Large intestine (tissue), 3 donors: Measurements from ENCODE around the gene SUSD2. TPM values are rescaled to one million over a fixed set of nuclear protein-coding genes. Genes with fewer than 3 reads are reported as not detected.
A peak's percentile ranks its signal among the peaks of the same experiment; 100 is the strongest.
"Not testable (repeated sequence)": the region's sequence is repeated elsewhere in the genome, so short reads cannot be mapped to it uniquely, and the experiment has no call there.

Source experiments
- DNase-seq, 2 donors: peaks; one replicate each; pipeline versions ENCODE4 v3.0.0 to v3.0.0-alpha.2; 2013
- H3K27ac ChIP-seq: one replicate; pipeline ENCODE4 v1.5.1; 2013; ENCODE audit warnings: low read length
- H3K27me3 ChIP-seq: 2 replicates; pipeline ENCODE4 v1.6.1; 2013; ENCODE audit warnings: low read length; ENCODE audit not compliant: control insufficient read depth, insufficient read depth
- H3K36me3 ChIP-seq: 2 replicates; pipeline ENCODE4 v1.6.1; 2013; ENCODE audit warnings: low read length; ENCODE audit not compliant: control insufficient read depth, insufficient read depth
- H3K4me1 ChIP-seq: one replicate; pipeline ENCODE4 v1.6.1; 2013; ENCODE audit warnings: low read length; ENCODE audit not compliant: control insufficient read depth, insufficient read depth
- H3K4me3 ChIP-seq: one replicate; pipeline ENCODE4 v1.5.1; 2013; ENCODE audit warnings: low read length
- H3K9me3 ChIP-seq: one replicate; pipeline ENCODE4 v1.6.1; 2013; ENCODE audit warnings: mild to moderate bottlenecking, low read depth, low read length, moderate library complexity; ENCODE audit not compliant: control insufficient read depth
- WGBS: methylation state at CpG from one replicate; pipeline ENCODE4 v1.1.5; 2013; ENCODE audit warnings: low lambda C conversion rate; ENCODE audit not compliant: insufficient coverage; 5-methylcytosine and 5-hydroxymethylcytosine counted together
- polyA plus RNA-seq: library from polyadenylated mRNA; unstranded; fragments of 120-200 nt; gene quantifications from one replicate; pipeline ENCODE4 v1.2.1, GENCODE V29; 2013

Gene SUSD2
- polyA plus RNA-seq, 1 donor: 36.9 TPM

- no peaks in the 10 kb centered on the region for H3K27me3 ChIP-seq
- H3K27ac ChIP-seq: no peak overlapping the region
- no peak for DNase-seq
- H3K4me1 ChIP-seq: no peaks in the 10 kb centered on the region
- H3K4me3 ChIP-seq: no peak overlapping the region
- 76% methylated on average over 2 of the region's 26 CpGs for whole genome bisulfite sequencing
- no peaks in the 10 kb centered on the region for H3K36me3 ChIP-seq
- H3K9me3 ChIP-seq: peaks cover 4% of the 10 kb centered on the region
Observed at GRCh38 chr22:24201681-24202614, 20.7 kb downstream of the SUSD2 start.

- H3K4me1 ChIP-seq, H3K9me3 ChIP-seq, DNase-seq, H3K36me3 ChIP-seq, H3K4me3 ChIP-seq, H3K27me3 ChIP-seq, H3K27ac ChIP-seq: not testable (repeated sequence)
- no CpG with 5 or more reads among the region's 5 CpGs for WGBS
Observed at GRCh38 chr22:24203856-24204255, 22.6 kb downstream of the SUSD2 start.

- WGBS: 92% methylated on average over 2 of the region's 8 CpGs
- no peaks in the 10 kb centered on the region for H3K4me1 ChIP-seq
- no peak for DNase-seq
- no peak overlapping the region for H3K4me3 ChIP-seq
- no peaks in the 10 kb centered on the region for H3K27me3 ChIP-seq
- no peak overlapping the region for H3K27ac ChIP-seq
- H3K9me3 ChIP-seq: peaks cover 4% of the 10 kb centered on the region
- H3K36me3 ChIP-seq: no peaks in the 10 kb centered on the region
Observed at GRCh38 chr22:24205438-24206195, 24.3 kb downstream of the SUSD2 start.

GRCh38 chr22:24206460-24207263, 25.4 kb downstream of the SUSD2 start:
- not testable (repeated sequence) for H3K4me3 ChIP-seq, H3K9me3 ChIP-seq, H3K4me1 ChIP-seq, DNase-seq, H3K27me3 ChIP-seq, H3K36me3 ChIP-seq, H3K27ac ChIP-seq
- WGBS: no CpG with 5 or more reads among the region's 15 CpGs

- Histone ChIP-seq H3K27me3 (no peaks in the 10 kb centered on the region), H3K36me3 (no peaks in the 10 kb centered on the region), H3K27ac (no peak overlapping the region), H3K9me3 (peaks cover 4% of the 10 kb centered on the region), H3K4me1 (no peaks in the 10 kb centered on the region), H3K4me3 (no peak overlapping the region)
- no peak for DNase-seq
- 80% methylated on average over 1 of the region's 8 CpGs for WGBS
Observed at GRCh38 chr22:24207264-24208011, 26.2 kb downstream of the SUSD2 start.

- no peaks in the 10 kb centered on the region for H3K36me3 ChIP-seq
- H3K4me1 ChIP-seq: no peaks in the 10 kb centered on the region
- H3K9me3 ChIP-seq: peaks cover 4% of the 10 kb centered on the region
- no peak overlapping the region for H3K27ac ChIP-seq
- 29% methylated on average over 1 of the region's 2 CpGs for WGBS
- H3K4me3 ChIP-seq: no peak overlapping the region
- no peaks in the 10 kb centered on the region for H3K27me3 ChIP-seq
- DNase-seq: peak in 1 of 2 donors; percentile 14
Observed at GRCh38 chr22:24208012-24208749, 26.9 kb downstream of the SUSD2 start.

GRCh38 chr22:24209016-24209415, 27.7 kb downstream of the SUSD2 start:
- Histone ChIP-seq H3K4me1 (no peaks in the 10 kb centered on the region), H3K9me3 (peaks cover 4% of the 10 kb centered on the region), H3K4me3 (no peak overlapping the region), H3K36me3 (no peaks in the 10 kb centered on the region), H3K27ac (no peak overlapping the region), H3K27me3 (no peaks in the 10 kb centered on the region)
- WGBS: no CpG with 5 or more reads among the region's 3 CpGs
- no peak for DNase-seq

GRCh38 chr22:24209687-24210086, 28.4 kb downstream of the SUSD2 start:
- peaks cover 3% of the 10 kb centered on the region for H3K9me3 ChIP-seq
- H3K4me3 ChIP-seq: no peak overlapping the region
- no peaks in the 10 kb centered on the region for H3K36me3 ChIP-seq
- H3K27ac ChIP-seq: no peak overlapping the region
- WGBS: 80% methylated on average over 1 of the region's 4 CpGs
- no peak for DNase-seq
- H3K27me3 ChIP-seq: no peaks in the 10 kb centered on the region
- H3K4me1 ChIP-seq: no peaks in the 10 kb centered on the region

- WGBS: no CpG with 5 or more reads among the region's 11 CpGs
- H3K9me3 ChIP-seq, H3K36me3 ChIP-seq, H3K27ac ChIP-seq, DNase-seq, H3K4me3 ChIP-seq, H3K27me3 ChIP-seq, H3K4me1 ChIP-seq: not testable (repeated sequence)
Observed at GRCh38 chr22:24210409-24210808, 29.1 kb downstream of the SUSD2 start.
